Caki2 (cell line): ENCODE results near the gene PIP5K1C. TPM values are rescaled to one million over a fixed set of nuclear protein-coding genes. Genes with fewer than 3 reads are reported as not detected.

Experiments
- DNase-seq: peaks from one replicate; pipeline ENCODE4 v3.0.0-alpha.2; 2015; ENCODE audit warnings: low read depth
- in situ Hi-C: cut with HindIII; loops from 2 replicates; pipeline ENCODE4 v1.10.0; 2016; ENCODE audit warnings: low sequenced_read_pairs, low pct_unique_long_range_greater_than_20kb, mixed read lengths
- total RNA-seq: library from RNA; depleted of rRNA; stranded (reverse); fragments of >200 nt; shearing (Covaris generic); gene quantifications from 2 replicates; pipeline ENCODE4 v1.2.3, GENCODE V29; 2014; ENCODE audit warnings: low replicate concordance

Gene PIP5K1C
- total RNA-seq, 1 experiment from 2014 or later, result 6.4 TPM

DNA sequence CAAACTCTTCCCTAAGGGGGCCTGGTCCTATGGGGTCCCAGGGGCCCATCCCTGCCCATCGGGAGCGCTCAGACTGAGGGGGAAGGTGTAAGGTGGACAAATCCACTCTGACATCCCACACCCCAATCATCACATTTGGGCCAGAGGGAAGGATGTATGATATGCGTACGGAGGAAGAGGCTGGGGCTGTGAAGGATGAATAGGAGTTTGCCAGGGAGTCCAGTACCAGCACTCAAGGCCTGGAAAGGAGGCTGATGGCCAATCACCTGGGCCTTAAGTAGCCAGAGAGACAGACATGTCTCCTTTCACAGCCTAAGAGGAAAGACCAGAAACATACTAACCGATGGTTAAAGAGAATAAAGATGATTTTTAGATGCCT, 22.8 kb upstream of the PIP5K1C start:
- in situ Hi-C loops, result no loop called here

DNA sequence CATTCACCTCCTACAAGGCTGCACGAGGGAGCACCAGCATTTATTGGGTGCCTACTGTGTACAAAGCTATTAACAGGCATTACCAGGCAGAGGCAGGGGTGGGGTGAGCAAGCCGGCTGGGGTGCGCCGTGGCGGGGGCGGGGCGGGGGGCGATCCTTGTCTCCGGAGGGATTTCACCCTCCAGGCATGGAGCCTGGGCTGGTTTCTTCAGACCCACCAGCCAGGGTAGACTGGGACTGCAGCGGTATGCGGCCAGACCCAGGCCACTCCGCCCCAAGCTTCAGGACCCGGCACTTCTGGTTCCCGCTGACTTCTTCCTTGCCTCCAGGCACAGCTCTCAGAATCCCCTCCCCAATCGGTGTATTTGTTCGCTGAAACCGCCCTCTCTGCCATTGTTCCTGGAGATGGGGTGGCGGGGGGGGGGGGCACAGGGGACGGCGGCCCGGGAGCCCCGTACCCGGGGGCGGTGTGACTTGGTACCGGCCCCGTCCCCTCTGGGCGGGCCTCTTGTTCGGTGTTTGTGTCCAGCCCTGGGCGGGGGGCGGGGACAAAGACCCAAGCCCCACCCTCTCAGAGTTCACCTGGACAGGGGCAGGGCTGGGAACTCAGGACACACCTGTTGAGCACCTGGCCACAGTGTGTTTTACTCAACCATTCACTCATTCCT, 22.3 kb upstream of the PIP5K1C start:
- in situ Hi-C loops, result no loop called here

More for the DNA sequence above, 22.8 kb upstream of the PIP5K1C start:
- DNase-seq, result no peak

DNA sequence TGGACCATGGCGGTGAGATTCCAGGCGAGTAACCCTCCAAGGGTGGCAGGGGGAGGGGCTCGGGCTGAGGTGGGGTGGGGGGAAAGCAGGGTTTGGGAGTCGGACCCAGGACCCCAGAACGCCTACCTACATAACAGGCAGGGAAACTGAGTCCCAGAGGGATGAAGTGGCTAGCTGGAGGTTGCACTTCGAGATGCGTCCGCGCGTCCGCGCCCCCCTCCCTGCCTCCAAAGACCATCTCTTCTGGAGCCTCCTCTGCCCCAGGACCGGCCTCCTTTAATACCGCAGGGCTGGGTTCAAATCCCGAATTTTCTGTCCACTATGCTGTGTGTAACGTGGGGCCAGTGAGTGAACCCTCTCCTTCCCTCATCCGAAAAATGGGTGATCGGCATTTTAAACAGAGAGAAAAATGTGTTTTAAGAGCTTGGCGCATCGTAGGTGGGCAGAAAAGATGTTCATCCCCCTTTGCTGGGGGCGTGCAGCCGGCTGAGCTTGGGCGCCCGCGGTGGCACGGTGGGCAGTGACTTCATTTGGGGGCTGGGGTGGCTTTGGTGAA, 21.7 kb upstream of the PIP5K1C start:
- in situ Hi-C loops, result no loop called here
- DNase-seq, result no peak

More for the DNA sequence above, 22.3 kb upstream of the PIP5K1C start:
- no peak for DNase-seq

DNA sequence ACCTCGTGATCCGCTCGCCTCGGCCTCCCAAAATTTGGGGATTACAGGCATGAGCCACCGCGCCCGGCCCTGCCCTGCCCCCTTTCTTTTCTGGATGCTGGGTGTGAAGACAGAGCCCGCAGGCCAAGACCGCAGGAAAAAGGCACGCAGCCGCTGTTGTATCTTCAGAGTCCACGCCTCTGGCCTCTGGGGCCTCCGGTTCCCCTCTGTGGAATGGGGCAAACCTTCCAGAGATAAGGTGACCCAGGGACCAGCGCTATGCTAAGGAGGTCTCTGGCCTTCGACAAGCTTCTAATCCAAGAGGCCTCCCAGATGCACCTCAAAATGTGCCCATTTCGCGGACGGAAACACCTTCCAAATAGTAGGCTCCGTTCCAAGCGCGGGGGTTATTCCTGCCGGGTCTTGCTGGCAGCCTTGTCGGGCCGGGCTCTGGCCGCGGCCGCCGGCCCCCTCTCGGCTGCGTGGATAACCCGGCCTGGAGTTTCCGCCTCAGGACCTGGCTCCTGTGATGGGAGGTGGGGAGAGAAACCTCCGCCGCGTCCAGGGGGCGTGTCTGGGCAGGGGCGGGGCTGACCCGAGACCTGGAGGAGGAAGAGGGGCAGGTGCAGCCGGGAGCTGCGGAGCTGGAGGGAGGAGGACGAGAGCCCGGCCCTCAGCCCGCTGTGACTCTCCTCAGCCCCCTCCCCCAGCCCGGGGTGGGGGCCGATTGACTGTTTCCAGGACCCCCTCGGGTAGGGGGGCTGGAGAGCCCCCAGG, 21.0 kb upstream of the PIP5K1C start:
- in situ Hi-C loops, result no loop called here
- peak; percentile 86 for DNase-seq

DNA sequence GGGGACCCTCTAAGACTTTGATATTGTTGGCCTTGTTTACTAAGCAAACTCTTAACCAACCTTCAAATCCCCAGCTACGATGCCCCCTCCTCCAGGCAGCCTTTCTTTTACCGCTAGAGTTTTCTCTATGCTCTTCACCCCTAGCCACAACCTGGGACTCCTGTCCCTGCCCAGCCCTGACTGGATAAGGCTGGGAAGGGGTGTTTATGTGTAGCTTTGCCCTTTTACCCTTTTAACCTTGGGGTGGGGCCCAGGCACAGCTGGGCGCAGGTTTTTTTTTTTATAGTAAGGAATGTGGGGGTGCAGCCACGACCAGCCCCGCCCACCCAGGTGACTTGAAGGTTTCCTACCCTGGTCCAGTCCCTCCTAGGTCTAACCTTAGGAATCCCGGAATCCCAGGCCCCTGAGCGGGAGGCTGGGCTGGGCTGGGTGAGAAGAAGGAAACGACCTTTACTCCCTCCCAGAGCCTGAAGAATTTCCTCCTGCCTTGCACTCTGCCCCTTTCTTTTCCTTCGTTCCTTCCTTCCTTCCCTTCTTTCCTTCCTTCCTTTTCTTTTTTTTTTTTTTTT, 20.2 kb upstream of the PIP5K1C start:
- in situ Hi-C loops, result no loop called here
- no peak for DNase-seq

DNA sequence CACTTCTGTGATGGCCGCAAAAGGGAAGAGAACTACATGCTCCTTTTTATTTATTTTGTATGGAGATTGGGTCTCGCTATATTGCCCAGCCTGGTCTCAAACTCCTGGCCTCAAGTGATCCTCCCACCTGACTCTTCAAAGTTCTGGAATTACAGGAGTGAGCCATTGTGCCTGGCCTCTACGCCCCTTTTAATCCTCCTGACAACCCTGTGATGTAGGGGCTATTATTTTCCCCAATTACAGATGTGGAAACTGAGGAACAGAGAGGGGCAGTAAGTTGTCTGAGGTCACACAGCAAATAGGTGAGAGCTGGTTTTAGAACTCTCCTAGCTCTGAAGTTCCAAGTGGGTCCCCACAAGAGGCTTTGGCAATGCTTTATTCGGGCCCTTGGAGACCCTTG, 19.6 kb upstream of the PIP5K1C start:
- in situ Hi-C loops, result no loop called here
- DNase-seq, result no peak

DNA sequence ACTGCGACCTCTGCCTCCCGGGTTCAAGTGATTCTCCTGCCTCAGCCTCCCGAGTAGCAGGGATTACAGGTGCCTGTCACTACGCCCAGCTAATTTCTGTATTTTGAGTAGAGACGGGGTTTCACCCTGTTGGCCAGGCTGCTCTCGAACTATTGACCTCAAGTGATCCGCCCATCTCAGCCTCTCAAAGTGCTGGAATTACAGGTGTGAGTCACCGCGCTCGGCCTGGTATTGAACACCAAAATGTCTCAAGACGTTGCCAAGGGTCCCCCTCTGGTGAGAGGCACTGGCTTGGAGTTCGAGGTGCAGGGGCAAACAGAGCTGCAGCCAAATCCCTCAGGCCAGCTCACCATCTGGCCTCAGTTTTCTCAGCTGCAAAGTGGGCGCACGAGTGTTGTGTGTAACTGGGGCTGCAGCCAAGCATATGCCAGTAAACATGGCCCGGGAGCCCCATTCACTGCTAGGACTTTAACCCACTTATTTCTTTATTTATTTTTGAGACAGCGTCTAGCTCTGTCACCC, 15.9 kb upstream of the PIP5K1C start:
- no peak for DNase-seq
- in situ Hi-C loops, result no loop called here

- in situ Hi-C loops, result no loop called here
- DNase-seq, result no peak
Observed at GRCh38 chr19:3712663-3713611, 12.7 kb upstream of the PIP5K1C start.

- DNase-seq, result peak; percentile 44
- in situ Hi-C loops, result no loop called here
Observed at GRCh38 chr19:3710265-3710812, 10.1 kb upstream of the PIP5K1C start.

- DNase-seq, result no peak
- in situ Hi-C loops, result no loop called here
Observed at GRCh38 chr19:3708207-3708931, 8.1 kb upstream of the PIP5K1C start, which contains the start of gene TJP3. Gene TJP3, plus strand, starts transcription at chr19:3708384. Its CDS starts 20,049 bp downstream, at chr19:3728433.

DNA sequence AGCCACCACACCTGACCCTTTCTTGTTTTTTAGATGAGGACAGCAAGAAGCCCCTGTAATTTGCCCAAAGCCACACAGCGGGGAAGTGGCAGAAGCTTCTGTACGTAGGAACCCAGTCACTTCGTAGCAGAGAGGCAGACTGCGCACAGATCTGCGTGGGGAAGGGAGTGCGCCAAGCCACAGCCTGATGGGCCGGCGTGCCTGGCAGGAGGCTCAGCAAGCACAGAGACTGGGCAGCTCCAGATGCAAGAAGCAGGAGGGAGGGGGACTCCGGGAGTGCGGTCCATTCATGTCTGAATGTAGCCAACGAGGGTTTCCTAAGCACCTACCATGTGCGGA, 7.6 kb upstream of the PIP5K1C start:
- in situ Hi-C loops, result no loop called here
- no peak for DNase-seq

DNA sequence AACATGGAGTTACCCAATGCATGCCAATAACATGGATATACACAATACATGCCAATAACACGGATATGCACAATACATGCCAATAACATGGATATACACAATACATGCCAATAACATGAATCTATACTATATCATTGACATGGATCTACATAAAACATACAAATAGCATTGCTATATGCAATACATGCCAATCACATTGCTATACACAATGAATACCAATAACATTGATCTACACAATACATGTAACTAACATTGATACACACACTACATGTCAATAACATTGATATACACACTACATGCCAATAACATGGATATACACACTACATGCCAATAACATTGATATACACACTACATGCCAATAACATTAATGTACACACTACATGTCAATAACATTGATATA, 932 bp upstream of the PIP5K1C start:
- in situ Hi-C loops, result no loop called here
- DNase-seq, result no peak

- in situ Hi-C loops, result no loop called here
- no peak for DNase-seq
Observed at GRCh38 chr19:3699741-3700241, 477 bp downstream of the PIP5K1C start.

- in situ Hi-C loops, result no loop called here
Observed at GRCh38 chr19:3698974-3699740, 1.1 kb downstream of the PIP5K1C start.

GRCh38 chr19:3698386-3698950, 1.8 kb downstream of the PIP5K1C start:
- in situ Hi-C loops, result no loop called here

More at GRCh38 chr19:3698974-3699740, 1.1 kb downstream of the PIP5K1C start:
- no peak for DNase-seq

More at GRCh38 chr19:3698386-3698950, 1.8 kb downstream of the PIP5K1C start:
- DNase-seq, result no peak
